Natural killer cell (primary cell): ENCODE data around the gene SV2B. TPM values are rescaled to one million over a fixed set of nuclear protein-coding genes. Genes with fewer than 3 reads are reported as not detected.

Source experiments
- ATAC-seq, 3 donors: fragments of 150-1000 bp in 2 of 3; fragments of 200-7000 bp in 1 of 3; cut with Tn5 transposase; 1 replicate in 1 of 3; 2 replicates in 2 of 3; pipeline ENCODE4 v1.10.0; 2021; ENCODE audit warnings: mild to moderate bottlenecking in 2 of 3, moderate library complexity in 2 of 3
- DNase-seq, 2 donors: peaks; one replicate each; pipeline versions ENCODE4 v3.0.0 to v3.0.0-alpha.2; 2013 to 2021; ENCODE audit warnings: mixed read lengths in 1 of 2
- H3K27ac ChIP-seq: one replicate; pipeline ENCODE4 v1.5.1; 2013; ENCODE audit warnings: mild to moderate bottlenecking, low read length
- H3K27me3 ChIP-seq: one replicate; pipeline ENCODE4 v1.6.1; 2013; ENCODE audit warnings: low read length; ENCODE audit not compliant: control insufficient read depth, insufficient read depth
- H3K36me3 ChIP-seq: one replicate; pipeline ENCODE4 v1.6.1; 2013; ENCODE audit warnings: low read length; ENCODE audit not compliant: control insufficient read depth, insufficient read depth
- H3K4me1 ChIP-seq: one replicate; pipeline ENCODE4 v1.6.1; 2013; ENCODE audit warnings: low read length; ENCODE audit not compliant: control insufficient read depth, insufficient read depth
- H3K4me3 ChIP-seq: one replicate; pipeline ENCODE4 v1.5.1; 2013; ENCODE audit warnings: low read length
- H3K9me3 ChIP-seq: one replicate; pipeline ENCODE4 v1.6.1; 2013; ENCODE audit warnings: low read length; ENCODE audit not compliant: control insufficient read depth, insufficient read depth
- H3K27ac Mint-ChIP-seq, 2 donors: one replicate each; pipeline ENCODE4 v1.8.0; 2022; ENCODE audit warnings: mild to moderate bottlenecking in 2 of 2, mixed read lengths in 2 of 2, moderate library complexity in 1 of 2
- H3K27me3 Mint-ChIP-seq, 2 donors: one replicate each; pipeline ENCODE4 v1.8.0; 2022; ENCODE audit warnings: low read depth in 2 of 2, mixed read lengths in 2 of 2
- H3K36me3 Mint-ChIP-seq: one replicate; pipeline ENCODE4 v1.8.0; 2022; ENCODE audit warnings: mixed read lengths
- H3K4me1 Mint-ChIP-seq, 2 donors: one replicate each; pipeline ENCODE4 v1.8.0; 2022; ENCODE audit warnings: mixed read lengths in 2 of 2
- H3K4me3 Mint-ChIP-seq: one replicate; pipeline ENCODE4 v1.8.0; 2022; ENCODE audit warnings: mild to moderate bottlenecking, moderate library complexity, mixed read lengths
- H3K9me3 Mint-ChIP-seq, 2 donors: one replicate each; pipeline ENCODE4 v1.8.0; 2022; ENCODE audit warnings: mixed read lengths in 2 of 2
- CTCF ChIP-seq: fragments of 200-600 bp; IDR thresholded peaks from one replicate; pipeline ENCODE4 v1.8.0; 2022; ENCODE audit warnings: antibody characterized with exemption
- WGBS: methylation state at CpG from one replicate; pipeline ENCODE4 v1.1.7; 2013; ENCODE audit warnings: missing lambda C conversion rate; ENCODE audit not compliant: insufficient coverage; 5-methylcytosine and 5-hydroxymethylcytosine counted together
- intact Hi-C: fragments of 100-400 bp; cut with micrococcal nuclease; formaldehyde crosslinking; loops from one replicate; pipeline ENCODE4 v1.14.2; 2022
- total RNA-seq, 4 donors: library from RNA; stranded (reverse); fragments of 120-200 nt in 1 of 4; gene quantifications; one replicate each; pipeline versions ENCODE4 v1.2.3 to v1.2.4, GENCODE V29; 2013 to 2022

Gene SV2B
- total RNA-seq, 3 donors from 2014 or later (not counting 1 experiment from before 2014, with no cell fraction given), result not detected

- no peak overlapping the region for H3K4me3 Mint-ChIP-seq
- Histone ChIP-seq H3K4me3 (no peak overlapping the region), H3K9me3 (no peaks in the 10 kb centered on the region), H3K27me3 (peaks cover 4% of the 10 kb centered on the region), H3K4me1 (no peaks in the 10 kb centered on the region), H3K27ac (no peak overlapping the region), H3K36me3 (no peaks in the 10 kb centered on the region)
- TF ChIP-seq CTCF, result no peak
- WGBS, result 75% methylated on average over 1 of the region's 1 CpG
- ATAC-seq, result no peak
- H3K36me3 Mint-ChIP-seq, result no peaks in the 10 kb centered on the region
- no peak overlapping the region for H3K27ac Mint-ChIP-seq
- no peak for DNase-seq
- H3K27me3 Mint-ChIP-seq, result peaks cover 18 to 42% of the 10 kb centered on the region in 2 donors
- no peaks in the 10 kb centered on the region for H3K4me1 Mint-ChIP-seq
- intact Hi-C loops, result no loop called here
- no peaks in the 10 kb centered on the region for H3K9me3 Mint-ChIP-seq
Observed at GRCh38 chr15:91122296-91122695, 22.2 kb downstream of the SV2B start.

- H3K36me3 Mint-ChIP-seq, result no peaks in the 10 kb centered on the region
- no peak overlapping the region for H3K27ac Mint-ChIP-seq
- Histone ChIP-seq H3K27me3 (peaks cover 4% of the 10 kb centered on the region), H3K4me3 (no peak overlapping the region), H3K9me3 (no peaks in the 10 kb centered on the region), H3K27ac (no peak overlapping the region), H3K4me1 (no peaks in the 10 kb centered on the region), H3K36me3 (no peaks in the 10 kb centered on the region)
- no peak for TF ChIP-seq CTCF
- H3K9me3 Mint-ChIP-seq, result no peaks in the 10 kb centered on the region
- H3K4me3 Mint-ChIP-seq, result no peak overlapping the region
- 49% methylated on average over 5 of the region's 5 CpGs for WGBS
- ATAC-seq (no peak), DNase-seq (no peak)
- intact Hi-C loops, result no loop called here
- peaks cover 12 to 36% of the 10 kb centered on the region in 2 donors for H3K27me3 Mint-ChIP-seq
- H3K4me1 Mint-ChIP-seq, result no peaks in the 10 kb centered on the region
Observed at GRCh38 chr15:91124132-91124531, 24.1 kb downstream of the SV2B start.

GRCh38 chr15:91125162-91125561 lies 25.1 kb downstream of the SV2B start:
- WGBS, result 97% methylated on average over 7 of the region's 7 CpGs
- no peak for ATAC-seq

More at GRCh38 chr15:91125162-91125561, 25.1 kb downstream of the SV2B start:
- Mint-ChIP-seq H3K36me3 (no peaks in the 10 kb centered on the region), H3K27me3 (peaks cover 12 to 36% of the 10 kb centered on the region in 2 donors), H3K9me3 (no peaks in the 10 kb centered on the region), H3K27ac (no peak overlapping the region), H3K4me1 (no peaks in the 10 kb centered on the region), H3K4me3 (no peak overlapping the region)
- H3K36me3 ChIP-seq, result no peaks in the 10 kb centered on the region
- DNase-seq, result no peak
- no peaks in the 10 kb centered on the region for H3K4me1 ChIP-seq
- H3K27ac ChIP-seq, result no peak overlapping the region
- no peak for TF ChIP-seq CTCF
- intact Hi-C loops, result no loop called here
- no peaks in the 10 kb centered on the region for H3K9me3 ChIP-seq
- no peak overlapping the region for H3K4me3 ChIP-seq
- H3K27me3 ChIP-seq, result peaks cover 3% of the 10 kb centered on the region
